Measurements from ENCODE around the gene CDHR2.

GRCh38 chr5:176534640-176535039 lies 14.5 kb upstream of the CDHR2 start:
- TF ChIP-seq CTCF (IDR thresholded peaks at IDR 0.05; ENCODE audit: low read length) (no peak), EZH2 (IDR thresholded peaks at IDR 0.05; ENCODE audit: borderline replicate concordance, low read length) (no peak)

Data from OCI-LY1 (cell line).